AG09319 (cell line): Measurements from ENCODE around the gene DUOX2.
"Not testable (repeated sequence)": the region's sequence is repeated elsewhere in the genome, so short reads cannot be mapped to it uniquely, and the experiment has no call there.

Experiments
- DNase-seq: peaks from one replicate; pipeline ENCODE4 v3.0.0-alpha.2; 2010; ENCODE audit warnings: low read depth; ENCODE audit errors: extremely low read depth
- CTCF ChIP-seq: IDR thresholded peaks from 2 replicates; pipeline ENCODE4 v1.5.1; 2011; ENCODE audit warnings: low read depth, mild to moderate bottlenecking, inconsistent platforms, low read length, moderate library complexity

The DUOX2 gene

GRCh38 chr15:45050587-45050986 is 63.4 kb downstream of the DUOX2 start:
- TF ChIP-seq CTCF = no peak

GRCh38 chr15:45048794-45049631 is 65.0 kb downstream of the DUOX2 start:
- TF ChIP-seq CTCF = no peak
- no peak for DNase-seq

More at GRCh38 chr15:45050587-45050986, 63.4 kb downstream of the DUOX2 start:
- no peak for DNase-seq

GRCh38 chr15:45048449-45048793 is 65.6 kb downstream of the DUOX2 start:
- DNase-seq = not testable (repeated sequence)

GRCh38 chr15:45044270-45044669 is 69.7 kb downstream of the DUOX2 start:
- DNase-seq = not testable (repeated sequence)

- not testable (repeated sequence) for DNase-seq
Observed at GRCh38 chr15:45042859-45043258, 71.1 kb downstream of the DUOX2 start.
